Endodermal cell (in vitro differentiated cells): ENCODE measurements around the gene EMD. TPM values are rescaled to one million over a fixed set of nuclear protein-coding genes. Genes with fewer than 3 reads are reported as not detected.

Experiments used
- DNase-seq: peaks from one replicate; pipeline ENCODE4 v3.0.0-alpha.2; 2017
- H3K27ac ChIP-seq: 2 replicates; pipeline ENCODE4 v1.5.1; 2013; ENCODE audit warnings: mild to moderate bottlenecking, low read depth, low read length, moderate library complexity
- H3K27me3 ChIP-seq: 2 replicates; pipeline ENCODE4 v1.6.1; 2013; ENCODE audit warnings: mild to moderate bottlenecking, low read length, moderate library complexity; ENCODE audit not compliant: insufficient read depth, control insufficient read depth, poor library complexity, severe bottlenecking
- H3K36me3 ChIP-seq: 2 replicates; pipeline ENCODE4 v1.7.0; 2013; ENCODE audit warnings: mild to moderate bottlenecking, low read length, moderate library complexity; ENCODE audit not compliant: control insufficient read depth, insufficient read depth
- H3K4me1 ChIP-seq: one replicate; pipeline ENCODE4 v1.7.0; 2013; ENCODE audit warnings: low read length; ENCODE audit not compliant: control insufficient read depth, insufficient read depth
- H3K4me3 ChIP-seq: 2 replicates; pipeline ENCODE4 v1.5.1; 2013; ENCODE audit warnings: mild to moderate bottlenecking, low read length, moderate library complexity
- H3K9ac ChIP-seq: 2 replicates; pipeline ENCODE4 v1.6.1; 2013; ENCODE audit warnings: mild to moderate bottlenecking, low read length, moderate library complexity; ENCODE audit not compliant: poor library complexity, severe bottlenecking; ENCODE audit errors: extremely low read depth
- H3K9me3 ChIP-seq: 2 replicates; pipeline ENCODE4 v1.6.1; 2013; ENCODE audit warnings: mild to moderate bottlenecking, low read length, moderate library complexity; ENCODE audit not compliant: control insufficient read depth
- H3K27ac Mint-ChIP-seq: 2 replicates; pipeline ENCODE4 v1.8.0; 2020; ENCODE audit warnings: mixed read lengths
- H3K27me3 Mint-ChIP-seq: 2 replicates; pipeline ENCODE4 v1.8.0; 2021; ENCODE audit warnings: mild to moderate bottlenecking, mixed read lengths; ENCODE audit not compliant: insufficient read depth
- H3K36me3 Mint-ChIP-seq: 2 replicates; pipeline ENCODE4 v1.8.0; 2020; ENCODE audit warnings: low read depth, mixed read lengths
- H3K4me1 Mint-ChIP-seq: 2 replicates; pipeline ENCODE4 v1.8.0; 2020; ENCODE audit warnings: mixed read lengths
- H3K4me3 Mint-ChIP-seq: 2 replicates; pipeline ENCODE4 v1.8.0; 2020; ENCODE audit warnings: mild to moderate bottlenecking, moderate library complexity, mixed read lengths
- H3K9me3 Mint-ChIP-seq: 2 replicates; pipeline ENCODE4 v1.8.0; 2020; ENCODE audit warnings: mild to moderate bottlenecking, mixed read lengths
- CTCF ChIP-seq: fragments of 200-600 bp; sonication (generic); conservative IDR thresholded peaks from 2 replicates; pipeline ENCODE4 v1.5.0; 2021; ENCODE audit warnings: antibody characterized with exemption, mild to moderate bottlenecking
- WGBS, 2 experiments: methylation state at CpG; one replicate each; pipeline versions ENCODE4 v1.1.5 to v1.1.7; 2013; ENCODE audit warnings: missing lambda C conversion rate in 2 of 2, mixed read lengths in 1 of 2; ENCODE audit not compliant: insufficient coverage in 1 of 2, insufficient read length in 1 of 2; 5-methylcytosine and 5-hydroxymethylcytosine counted together
- total RNA-seq, 2 donors: library from RNA; stranded (reverse); fragmentation: NEBNext Ultra II Directional in 1 of 2; extraction: Animal tissue kit (Norgen Biotek cat#: 25700) in 1 of 2; gene quantifications; 2 replicates in 1 of 2; 3 replicates in 1 of 2; pipeline ENCODE4 v1.2.1, GENCODE V29; 2021

EMD gene
- total RNA-seq, 2 donors from 2014 or later = 60.3 to 76.4 TPM

GRCh38 chrX:154348114-154348531, 31.0 kb upstream of the EMD start:
- Mint-ChIP-seq H3K9me3 (peaks cover 33% of the 10 kb centered on the region), H3K27me3 (no peaks in the 10 kb centered on the region), H3K36me3 (peaks cover 20% of the 10 kb centered on the region), H3K27ac (no peak overlapping the region), H3K4me1 (peaks cover 2% of the 10 kb centered on the region), H3K4me3 (no peak overlapping the region)
- Histone ChIP-seq H3K36me3 (peaks cover 36% of the 10 kb centered on the region), H3K4me3 (no peak overlapping the region), H3K27ac (no peak overlapping the region), H3K27me3 (no peaks in the 10 kb centered on the region), H3K9ac (no peak overlapping the region), H3K9me3 (no peaks in the 10 kb centered on the region), H3K4me1 (no peaks in the 10 kb centered on the region)
- DNase-seq = no peak
- TF ChIP-seq CTCF = no peak
- whole genome bisulfite sequencing, 2 experiments = 91% methylated on average over 6 of the region's 7 CpGs; no CpG with 5 or more reads in 1 of the 2 experiments

- H3K36me3 Mint-ChIP-seq = peaks cover 26% of the 10 kb centered on the region
Measured at GRCh38 chrX:154348646-154349358, 30.3 kb upstream of the EMD start.

GRCh38 chrX:154349359-154349935, 29.6 kb upstream of the EMD start:
- peaks cover 27% of the 10 kb centered on the region for H3K36me3 Mint-ChIP-seq
- no peaks in the 10 kb centered on the region for H3K27me3 ChIP-seq
- no peak overlapping the region for H3K27ac ChIP-seq
- 93 to 100% methylated on average over 2 to 19 of the region's 19 CpGs for WGBS, 2 experiments
- H3K27me3 Mint-ChIP-seq = no peaks in the 10 kb centered on the region
- H3K36me3 ChIP-seq = peaks cover 49% of the 10 kb centered on the region
- DNase-seq = no peak
- H3K9me3 Mint-ChIP-seq = peaks cover 35% of the 10 kb centered on the region
- H3K9me3 ChIP-seq = no peaks in the 10 kb centered on the region
- TF ChIP-seq CTCF = no peak
- H3K27ac Mint-ChIP-seq = no peak overlapping the region
- H3K4me1 ChIP-seq = no peaks in the 10 kb centered on the region
- peaks cover 2% of the 10 kb centered on the region for H3K4me1 Mint-ChIP-seq
- no peak overlapping the region for H3K4me3 ChIP-seq
- H3K4me3 Mint-ChIP-seq = no peak overlapping the region
- H3K9ac ChIP-seq = no peak overlapping the region

More at GRCh38 chrX:154348646-154349358, 30.3 kb upstream of the EMD start:
- Histone ChIP-seq H3K9ac (no peak overlapping the region), H3K27ac (no peak overlapping the region), H3K36me3 (peaks cover 43% of the 10 kb centered on the region), H3K27me3 (no peaks in the 10 kb centered on the region), H3K4me3 (no peak overlapping the region), H3K4me1 (no peaks in the 10 kb centered on the region), H3K9me3 (no peaks in the 10 kb centered on the region)
- Mint-ChIP-seq H3K9me3 (peaks cover 35% of the 10 kb centered on the region), H3K4me1 (peaks cover 2% of the 10 kb centered on the region), H3K4me3 (no peak overlapping the region), H3K27me3 (no peaks in the 10 kb centered on the region), H3K27ac (no peak overlapping the region)
- WGBS, 2 experiments = 97% methylated on average over 7 to 23 of the region's 24 CpGs
- no peak for DNase-seq
- no peak for TF ChIP-seq CTCF
